ENCODE measurements around the gene SMIM28. TPM values are rescaled to one million over a fixed set of nuclear protein-coding genes. Genes with fewer than 3 reads are reported as not detected.

Gene SMIM28
- total RNA-seq, 1 donor from 2014 or later = not detected

DNA sequence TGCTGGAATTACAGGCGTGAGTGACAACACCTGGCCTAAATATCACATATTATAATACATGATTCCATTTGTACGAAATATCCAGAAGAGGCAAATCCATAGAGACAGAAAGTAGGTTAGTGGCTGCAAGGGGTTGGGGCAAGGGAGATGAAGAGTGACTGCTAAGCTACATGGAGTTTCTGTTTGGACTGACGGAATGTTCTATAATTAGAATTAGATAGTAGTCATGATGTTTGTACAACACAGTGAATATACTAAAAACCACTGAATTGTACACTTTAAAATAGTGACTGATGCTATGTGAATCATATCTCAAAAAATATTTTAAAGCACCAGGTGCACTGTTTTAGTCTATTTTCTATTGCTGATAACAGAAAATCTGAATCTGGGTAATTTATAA lies 22.6 kb downstream of the SMIM28 start:
- TF ChIP-seq, protein P1, sequence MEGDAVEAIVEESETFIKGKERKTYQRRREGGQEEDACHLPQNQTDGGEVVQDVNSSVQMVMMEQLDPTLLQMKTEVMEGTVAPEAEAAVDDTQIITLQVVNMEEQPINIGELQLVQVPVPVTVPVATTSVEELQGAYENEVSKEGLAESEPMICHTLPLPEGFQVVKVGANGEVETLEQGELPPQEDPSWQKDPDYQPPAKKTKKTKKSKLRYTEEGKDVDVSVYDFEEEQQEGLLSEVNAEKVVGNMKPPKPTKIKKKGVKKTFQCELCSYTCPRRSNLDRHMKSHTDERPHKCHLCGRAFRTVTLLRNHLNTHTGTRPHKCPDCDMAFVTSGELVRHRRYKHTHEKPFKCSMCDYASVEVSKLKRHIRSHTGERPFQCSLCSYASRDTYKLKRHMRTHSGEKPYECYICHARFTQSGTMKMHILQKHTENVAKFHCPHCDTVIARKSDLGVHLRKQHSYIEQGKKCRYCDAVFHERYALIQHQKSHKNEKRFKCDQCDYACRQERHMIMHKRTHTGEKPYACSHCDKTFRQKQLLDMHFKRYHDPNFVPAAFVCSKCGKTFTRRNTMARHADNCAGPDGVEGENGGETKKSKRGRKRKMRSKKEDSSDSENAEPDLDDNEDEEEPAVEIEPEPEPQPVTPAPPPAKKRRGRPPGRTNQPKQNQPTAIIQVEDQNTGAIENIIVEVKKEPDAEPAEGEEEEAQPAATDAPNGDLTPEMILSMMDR (IDR thresholded peaks at IDR 0.05) = no peak
- Mint-ChIP-seq H3K36me3 (ENCODE audit: unreplicated experiment) (no peaks in the 10 kb centered on the region), H3K27ac (ENCODE audit: unreplicated experiment) (no peak overlapping the region), H3K9me3 (ENCODE audit: unreplicated experiment) (no peaks in the 10 kb centered on the region), H3K27me3 (ENCODE audit: unreplicated experiment) (no peaks in the 10 kb centered on the region), H3K4me1 (ENCODE audit: unreplicated experiment) (peaks cover 10% of the 10 kb centered on the region), H3K4me3 (ENCODE audit: unreplicated experiment) (no peak overlapping the region)
- no peak for DNase-seq (ENCODE audit: extremely low spot score, unreplicated experiment)

DNA sequence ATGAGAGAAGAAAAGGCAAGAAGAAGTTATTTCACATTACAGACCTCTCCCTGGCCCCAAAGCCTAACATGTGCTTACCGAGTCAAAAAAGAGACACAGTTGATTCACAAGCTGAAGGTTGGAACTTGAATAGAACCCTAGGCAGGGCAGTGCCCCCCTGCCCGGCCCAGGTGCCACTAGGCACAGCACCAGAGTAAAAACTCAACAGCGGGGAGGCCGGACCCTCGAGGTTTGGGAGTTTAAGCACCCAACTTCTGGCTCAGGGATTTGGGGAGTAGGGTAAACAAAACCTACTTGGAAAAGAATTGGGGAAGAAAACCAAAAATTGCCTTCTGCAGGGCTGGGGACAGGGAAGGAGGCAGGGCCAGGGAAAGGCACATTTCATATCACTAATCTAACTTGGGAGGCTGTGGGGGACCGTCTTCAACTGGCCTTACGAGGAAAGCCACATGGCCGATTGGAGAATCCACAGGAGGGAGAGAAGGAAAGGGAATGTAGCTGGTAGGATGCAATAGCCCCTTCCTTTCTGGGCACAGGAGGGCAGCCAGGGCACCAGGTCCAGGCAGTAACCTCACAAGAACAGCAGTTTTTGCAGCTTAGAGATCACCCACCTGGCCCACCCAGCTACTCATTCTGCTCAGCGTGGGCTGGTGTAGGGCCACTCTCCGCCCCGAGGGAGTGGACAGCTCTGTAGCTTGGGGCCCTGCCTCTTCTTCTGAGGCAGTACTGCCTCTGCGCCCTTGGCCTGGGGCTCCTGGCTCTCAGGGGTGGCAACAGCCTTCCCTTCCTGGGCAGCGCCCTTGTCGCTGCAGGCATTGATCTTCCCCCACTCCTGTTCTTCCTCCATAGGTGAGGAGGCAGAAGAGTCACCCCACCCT lies 24.5 kb downstream of the SMIM28 start:
- H3K36me3 Mint-ChIP-seq (ENCODE audit: unreplicated experiment) = peaks cover 9% of the 10 kb centered on the region
- TF ChIP-seq, protein P1 (IDR thresholded peaks at IDR 0.05) = no peak
- no peaks in the 10 kb centered on the region for H3K9me3 Mint-ChIP-seq (ENCODE audit: unreplicated experiment)
- peaks cover 14% of the 10 kb centered on the region for H3K4me1 Mint-ChIP-seq (ENCODE audit: unreplicated experiment)
- H3K4me3 Mint-ChIP-seq (ENCODE audit: unreplicated experiment) = peak overlapping the region; percentile 10
- no peaks in the 10 kb centered on the region for H3K27me3 Mint-ChIP-seq (ENCODE audit: unreplicated experiment)
- no peak overlapping the region for H3K27ac Mint-ChIP-seq (ENCODE audit: unreplicated experiment)
- peak; percentile 67 for DNase-seq (ENCODE audit: extremely low spot score, unreplicated experiment)

DNA sequence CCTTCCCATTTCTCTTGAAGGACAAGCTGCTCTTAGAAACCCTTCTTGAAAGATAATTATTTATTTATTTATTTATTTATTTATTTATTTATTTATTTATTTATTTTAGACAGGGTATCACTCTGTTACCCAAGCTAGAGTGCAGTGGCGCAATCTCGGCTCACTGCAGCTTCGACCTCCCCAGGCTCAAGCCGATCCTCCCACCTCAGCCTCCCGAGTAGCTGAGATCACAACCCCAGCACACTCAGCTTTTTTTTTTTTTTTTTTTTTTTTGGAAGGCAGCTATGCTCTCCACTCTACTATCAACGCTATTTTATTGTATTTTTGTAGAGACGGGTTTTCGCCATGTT lies 25.1 kb downstream of the SMIM28 start:
- DNase-seq (ENCODE audit: extremely low spot score, unreplicated experiment) = no peak
- H3K4me3 Mint-ChIP-seq (ENCODE audit: unreplicated experiment) = peak overlapping the region; percentile 76
- H3K36me3 Mint-ChIP-seq (ENCODE audit: unreplicated experiment) = peaks cover 14% of the 10 kb centered on the region
- peaks cover 14% of the 10 kb centered on the region for H3K4me1 Mint-ChIP-seq (ENCODE audit: unreplicated experiment)
- no peak overlapping the region for H3K27ac Mint-ChIP-seq (ENCODE audit: unreplicated experiment)
- TF ChIP-seq, protein P1 (IDR thresholded peaks at IDR 0.05) = no peak
- no peaks in the 10 kb centered on the region for H3K27me3 Mint-ChIP-seq (ENCODE audit: unreplicated experiment)
- H3K9me3 Mint-ChIP-seq (ENCODE audit: unreplicated experiment) = no peaks in the 10 kb centered on the region

DNA sequence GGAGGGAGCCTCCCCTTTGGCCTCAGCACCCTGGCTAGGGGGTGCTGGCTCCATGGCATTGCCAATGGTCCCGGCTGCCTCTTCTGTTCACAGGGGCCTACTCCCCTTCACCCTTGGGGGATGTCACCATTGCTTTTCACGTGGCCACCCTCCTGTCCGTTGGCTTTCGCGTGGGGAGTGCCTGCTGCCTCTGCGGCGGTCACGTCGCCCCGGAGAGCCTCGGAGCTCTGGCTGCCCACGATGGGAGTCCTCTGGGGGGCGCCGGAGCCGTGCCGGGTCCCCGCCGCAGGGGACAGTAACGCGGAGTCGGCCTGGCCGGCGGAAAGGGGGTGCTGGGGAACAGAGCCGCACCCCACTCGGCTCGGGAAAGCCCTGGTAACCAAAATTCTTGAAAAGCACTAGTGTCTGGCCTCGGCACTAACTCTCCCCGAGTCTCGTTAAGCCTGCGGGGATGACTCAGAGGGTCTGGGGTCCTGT lies 25.7 kb downstream of the SMIM28 start:
- H3K9me3 Mint-ChIP-seq (ENCODE audit: unreplicated experiment) = no peaks in the 10 kb centered on the region
- TF ChIP-seq, protein P1 (IDR thresholded peaks at IDR 0.05) = peak; percentile 31
- peak overlapping the region; percentile 76 for H3K4me3 Mint-ChIP-seq (ENCODE audit: unreplicated experiment)
- H3K4me1 Mint-ChIP-seq (ENCODE audit: unreplicated experiment) = peaks cover 14% of the 10 kb centered on the region
- H3K36me3 Mint-ChIP-seq (ENCODE audit: unreplicated experiment) = peaks cover 20% of the 10 kb centered on the region
- no peaks in the 10 kb centered on the region for H3K27me3 Mint-ChIP-seq (ENCODE audit: unreplicated experiment)
- H3K27ac Mint-ChIP-seq (ENCODE audit: unreplicated experiment) = no peak overlapping the region
- DNase-seq (ENCODE audit: extremely low spot score, unreplicated experiment) = peak; percentile 84
